DMS 273 (cell line): ENCODE results near the gene ZNF579.
"Not testable (repeated sequence)": the region's sequence is repeated elsewhere in the genome, so short reads cannot be mapped to it uniquely, and the experiment has no call there.

Source experiments
- DNase-seq: peaks from one replicate; lab custom pipeline; 2025; ENCODE audit not compliant: unreplicated experiment; lab: John Stamatoyannopoulos, UW

Gene ZNF579

DNA sequence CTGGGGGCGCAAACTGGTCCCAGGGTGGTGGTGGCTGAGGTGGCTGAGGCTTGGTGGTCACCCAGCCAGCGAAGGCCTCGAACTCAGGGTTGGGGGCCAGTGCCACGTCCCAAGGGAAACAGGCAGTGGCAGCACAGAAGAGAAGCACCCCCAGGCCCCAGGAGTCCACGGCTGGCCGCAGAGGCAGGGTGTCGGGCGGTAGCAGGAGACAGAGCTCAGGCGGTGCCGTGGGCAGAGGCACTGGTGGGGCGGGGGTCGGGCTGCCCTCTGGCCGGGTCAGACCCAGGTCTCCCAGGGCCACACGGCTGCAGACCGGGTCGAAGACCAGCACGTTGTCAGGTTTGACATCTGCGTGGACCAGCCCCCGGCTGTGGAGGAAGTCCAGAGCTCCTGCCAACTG, 39.6 kb downstream of the ZNF579 start:
- no peak for DNase-seq

DNA sequence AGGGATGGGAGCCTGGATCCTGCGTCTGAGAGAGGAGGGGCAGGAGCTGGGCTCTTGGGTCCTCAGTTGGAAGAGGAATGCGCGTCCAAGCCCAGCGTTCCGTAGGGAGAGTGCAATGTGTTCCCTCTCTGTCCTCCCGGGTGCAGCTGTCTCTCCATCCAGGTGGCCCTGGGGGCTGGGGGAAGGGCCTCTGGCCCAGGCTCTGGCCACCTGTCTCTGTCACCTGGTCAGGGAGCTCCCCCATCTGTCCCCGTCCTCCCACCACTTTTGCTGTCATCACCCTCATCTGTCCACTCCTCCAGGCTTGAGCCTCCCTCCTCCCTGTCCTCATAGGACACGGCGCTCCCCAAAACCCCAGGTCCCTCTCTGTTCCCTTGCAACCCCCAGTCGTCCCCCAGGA, 40.0 kb downstream of the ZNF579 start:
- peak; percentile 56 for DNase-seq

DNA sequence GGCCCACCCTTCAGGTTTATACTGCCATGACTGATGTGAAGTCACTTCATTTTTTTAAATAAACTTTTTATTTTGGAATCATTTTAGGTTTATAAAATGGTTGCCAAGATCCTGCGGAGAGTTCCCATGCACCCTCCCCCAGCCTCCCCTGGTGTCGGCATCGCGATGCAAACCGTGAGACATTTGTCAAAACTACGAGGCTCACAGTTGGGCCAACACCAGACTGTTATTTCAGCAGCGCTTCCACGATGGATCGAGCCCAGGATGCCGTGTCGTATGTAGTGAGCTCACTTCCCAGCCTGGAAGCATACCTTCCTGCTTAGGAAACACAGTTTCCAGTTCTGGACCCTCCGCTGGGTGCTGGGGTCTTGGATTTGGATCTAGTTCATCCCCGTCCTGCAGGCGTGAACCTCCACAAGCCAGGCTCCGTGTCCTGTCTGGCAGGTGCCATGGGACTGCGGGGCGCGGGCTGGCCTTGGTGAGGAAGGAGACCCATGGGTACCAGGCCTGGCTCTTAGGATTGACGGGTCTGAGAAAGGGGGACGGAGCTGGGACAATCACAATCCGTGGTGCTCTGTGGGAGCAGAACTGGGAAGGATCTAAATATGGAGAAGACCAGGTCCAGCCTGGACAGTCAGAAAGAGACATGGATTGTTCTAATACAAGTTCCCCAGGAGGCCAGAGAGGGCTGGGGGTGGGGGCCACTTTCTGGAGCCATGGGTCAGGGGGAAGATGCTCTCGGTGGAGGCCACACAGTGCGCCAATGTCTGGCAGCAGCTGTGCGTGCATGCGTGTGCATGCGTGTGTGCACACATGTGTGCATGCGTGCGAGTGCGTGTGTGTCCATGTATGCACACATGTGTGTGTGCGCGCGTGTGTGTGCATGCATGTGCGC, 41.3 kb downstream of the ZNF579 start:
- no peak for DNase-seq

DNA sequence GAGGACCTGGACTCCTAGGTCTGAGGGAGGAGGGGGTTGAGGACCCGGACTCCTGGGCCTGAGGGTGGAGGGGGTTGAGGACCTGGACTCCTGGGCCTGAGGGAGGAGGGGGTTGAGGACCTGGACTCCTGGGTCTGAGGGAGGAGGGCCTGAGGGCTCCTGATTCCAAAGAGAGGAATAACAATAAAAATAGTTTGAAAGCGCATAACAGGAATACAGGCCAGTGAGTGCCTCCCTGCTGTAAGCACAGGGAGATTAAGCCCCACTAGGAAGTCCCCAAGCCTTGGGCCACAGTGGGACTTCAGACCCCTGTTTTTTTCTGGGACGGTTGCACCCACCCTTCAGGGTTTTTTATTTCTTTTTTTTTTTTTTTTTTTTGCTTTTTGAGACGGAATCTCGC, 42.5 kb downstream of the ZNF579 start:
- DNase-seq = no peak

DNA sequence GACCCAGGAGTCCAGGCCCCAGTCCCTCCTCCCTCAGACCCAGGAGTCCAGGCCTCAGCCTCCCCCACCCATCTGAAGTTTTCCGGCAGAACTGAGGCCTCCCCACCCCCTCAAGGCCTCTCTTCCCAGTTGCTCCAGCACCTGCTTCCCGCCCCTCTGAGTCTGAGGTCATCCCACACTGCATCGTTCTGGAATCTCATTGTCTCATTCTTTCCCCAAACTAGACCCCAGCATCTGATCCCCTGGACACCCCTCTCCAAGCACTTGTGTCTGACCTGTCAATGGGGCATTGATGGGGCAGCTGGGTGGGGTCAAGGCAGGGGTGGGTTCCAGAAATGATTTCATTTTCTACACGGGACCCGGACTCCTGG, 42.9 kb downstream of the ZNF579 start:
- no peak for DNase-seq

DNA sequence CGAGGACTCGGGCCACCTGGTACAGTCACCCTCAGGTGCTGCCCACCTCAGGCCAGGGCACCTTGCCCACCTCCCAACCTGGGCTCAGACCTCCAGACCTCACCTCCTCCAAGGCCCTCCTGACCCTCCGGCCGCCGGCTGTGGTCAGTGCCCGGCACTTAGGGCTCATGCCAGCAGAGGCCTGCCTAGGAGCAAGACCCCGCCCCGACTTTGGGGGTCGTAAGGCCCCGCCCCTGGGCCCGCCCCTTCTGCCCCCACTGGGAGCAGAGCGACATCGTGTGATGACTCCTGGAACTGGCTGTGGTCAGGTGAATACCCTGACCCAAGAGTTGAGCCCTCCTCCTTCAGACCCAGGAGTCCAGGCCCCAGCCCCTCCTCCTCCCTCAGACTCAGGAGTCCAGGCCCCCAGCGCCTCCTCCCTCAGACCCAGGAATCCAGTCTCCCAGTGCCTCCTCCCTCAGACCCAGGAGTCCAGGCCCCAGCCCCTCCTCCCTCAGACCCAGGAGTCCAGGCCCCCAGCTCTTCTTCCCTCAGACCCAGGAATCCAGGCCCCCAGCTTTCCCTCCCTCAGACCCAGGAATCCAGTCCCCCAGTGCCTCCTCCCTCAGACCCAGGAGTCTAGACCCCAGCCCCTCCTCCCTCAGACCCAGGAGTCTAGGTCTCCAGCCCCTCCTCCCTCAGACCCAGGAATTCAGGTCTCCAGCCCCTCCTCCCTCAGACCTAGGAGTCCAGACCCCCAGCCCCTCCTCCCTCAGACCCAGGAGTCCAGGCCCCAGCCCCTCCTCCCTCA, 43.5 kb downstream of the ZNF579 start, which contains the start of gene SBK2:
Gene SBK2, minus strand, starts transcription at position 183 of the 790 bp plus-strand sequence. CDS start 839 bp downstream, outside the sequence.
- DNase-seq = peak; percentile 49

DNA sequence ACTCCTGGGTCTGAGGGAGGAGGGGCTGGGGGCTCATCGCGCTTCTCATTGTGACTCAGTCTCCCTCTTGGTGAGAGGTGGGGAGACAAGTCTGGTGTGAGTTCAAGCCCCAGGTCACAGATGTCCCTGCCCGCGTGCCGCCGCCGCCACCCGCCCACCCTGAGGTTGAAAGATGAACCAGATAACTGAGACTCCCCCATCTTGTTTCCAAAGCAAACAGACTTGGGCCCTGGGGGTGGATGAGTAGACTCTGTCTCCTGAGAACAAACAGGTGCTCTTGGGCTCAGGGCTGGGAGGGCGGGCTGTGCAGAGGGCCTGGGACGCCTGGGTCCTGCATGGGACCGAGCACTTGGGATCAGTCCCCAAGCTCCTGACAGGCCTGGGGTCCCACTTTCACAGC, 44.3 kb downstream of the ZNF579 start:
- no peak for DNase-seq

DNA sequence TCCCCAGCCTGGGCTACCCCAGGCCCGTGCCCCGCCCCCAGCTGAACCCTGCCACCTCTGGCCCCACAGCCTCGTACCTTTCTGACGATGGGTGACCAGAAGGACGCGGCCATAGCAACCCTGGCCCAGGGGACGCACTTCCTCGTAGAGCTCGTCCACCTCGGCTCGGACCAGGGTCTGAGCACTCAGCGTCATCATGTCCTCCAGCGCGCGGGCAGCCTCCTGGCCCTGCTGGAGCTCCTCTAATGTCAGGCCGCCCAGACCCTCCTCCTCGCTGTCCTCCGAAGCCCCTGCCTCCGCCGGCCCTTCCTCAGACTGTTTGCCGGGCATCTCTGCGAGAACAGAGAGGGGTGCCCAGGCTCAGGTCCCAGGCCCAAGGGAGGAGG, 44.7 kb downstream of the ZNF579 start:
- DNase-seq = no peak

DNA sequence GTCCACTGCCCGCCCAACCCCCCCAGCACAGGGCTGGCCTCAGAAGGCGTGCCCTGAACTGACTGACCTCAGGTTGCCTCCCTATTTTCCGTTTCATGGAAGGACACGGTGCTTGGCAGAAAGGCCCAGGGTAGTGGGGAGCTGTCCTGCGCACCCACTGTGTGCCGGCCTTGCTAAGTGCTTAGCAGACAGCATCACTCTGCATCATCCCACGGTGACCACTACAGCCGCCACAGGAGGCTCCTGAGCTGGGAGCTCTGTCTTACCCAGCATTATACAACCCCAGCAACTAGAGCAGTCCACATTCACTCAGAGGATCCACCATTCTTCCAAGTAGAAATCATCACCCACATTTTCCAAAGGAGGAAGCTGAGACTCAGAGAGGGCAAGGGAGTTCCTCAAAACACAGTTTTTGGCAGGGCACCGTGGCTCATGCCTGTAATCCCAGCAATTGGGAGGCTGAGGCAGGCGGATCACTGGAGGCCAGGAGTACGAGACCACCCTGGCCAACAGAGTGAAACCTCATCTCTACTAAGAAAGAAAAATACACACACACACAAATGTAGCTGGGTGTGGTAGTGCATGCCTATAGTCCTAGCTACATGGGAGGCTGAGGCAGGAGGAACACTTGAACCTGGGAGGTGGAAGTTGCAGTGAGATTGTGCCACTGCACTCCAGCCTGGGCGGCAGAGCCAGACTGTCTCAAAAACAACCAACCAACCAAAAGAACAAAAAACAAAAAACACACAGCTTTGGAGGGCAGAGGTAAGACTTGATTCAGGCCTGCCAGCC, 45.3 kb downstream of the ZNF579 start:
- DNase-seq = no peak

DNA sequence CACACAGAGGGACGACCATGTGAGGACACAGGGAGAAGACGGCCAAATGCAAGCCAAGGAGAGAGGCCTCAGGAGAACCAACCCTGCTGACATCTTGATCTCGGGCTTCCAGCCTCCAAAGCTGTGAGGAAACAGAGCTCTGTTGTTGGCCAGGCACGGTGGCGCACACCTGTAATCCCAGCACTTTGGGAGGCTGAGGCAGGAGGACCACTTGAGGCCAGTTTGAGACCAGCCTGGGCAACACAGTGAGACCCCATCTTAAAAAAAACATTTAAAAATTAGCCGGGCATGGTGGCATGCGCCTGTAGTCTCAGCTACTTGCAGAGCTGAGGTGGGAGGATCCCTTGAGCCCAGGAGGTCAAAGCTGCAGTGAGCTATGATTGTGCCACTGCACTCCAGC, 46.4 kb downstream of the ZNF579 start:
- DNase-seq = not testable (repeated sequence)

DNA sequence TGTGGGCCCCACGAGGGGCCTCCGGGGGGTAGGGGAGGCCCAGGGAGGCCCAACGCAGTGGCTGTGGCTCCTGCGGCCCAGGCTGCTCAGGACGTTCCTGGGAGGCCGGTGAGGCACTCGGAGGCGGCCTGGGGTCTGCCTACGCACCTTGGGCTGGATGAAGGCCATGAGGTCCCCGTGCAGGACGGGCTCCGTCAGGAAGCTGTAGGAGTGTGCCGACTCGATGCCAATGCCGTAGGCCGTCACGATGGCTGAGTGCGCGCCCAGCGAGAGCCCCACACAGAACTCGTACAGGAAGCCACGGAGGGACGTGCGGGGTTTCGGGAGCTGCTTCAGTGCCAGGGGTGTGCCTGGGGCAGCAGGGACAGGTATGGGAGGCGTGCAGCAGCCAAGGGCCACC, 49.7 kb downstream of the ZNF579 start:
- DNase-seq = no peak

DNA sequence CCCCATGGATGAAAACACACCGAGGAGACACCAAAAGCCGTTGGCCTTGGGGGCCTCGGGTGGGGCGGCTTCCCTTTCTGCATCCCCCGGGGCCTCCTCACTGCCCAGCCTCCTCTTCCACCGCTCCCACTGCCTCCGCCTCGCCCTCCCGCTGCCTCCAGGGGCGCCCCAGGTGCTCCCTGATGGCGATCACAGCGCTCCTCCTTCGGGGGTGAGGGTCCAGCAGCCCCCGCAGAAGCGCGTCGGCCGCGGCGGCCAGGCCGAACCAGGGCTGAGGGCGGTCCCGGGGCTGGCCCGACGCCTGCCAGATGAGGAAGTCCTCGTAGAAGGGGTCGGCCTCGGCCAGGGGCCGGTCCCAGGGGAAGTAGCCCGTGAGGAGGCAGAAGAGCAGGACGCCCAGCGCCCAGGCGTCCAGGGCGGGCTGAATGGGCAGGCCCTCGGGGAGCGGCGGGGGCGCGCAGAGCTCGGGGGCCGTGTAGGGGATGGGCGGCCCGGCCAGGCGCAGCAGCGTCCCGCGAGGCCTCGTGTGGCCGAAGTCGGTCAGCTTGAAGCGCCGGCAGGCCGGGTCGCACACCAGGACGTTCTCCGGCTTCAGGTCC, 50.9 kb downstream of the ZNF579 start:
- no peak for DNase-seq

DNA sequence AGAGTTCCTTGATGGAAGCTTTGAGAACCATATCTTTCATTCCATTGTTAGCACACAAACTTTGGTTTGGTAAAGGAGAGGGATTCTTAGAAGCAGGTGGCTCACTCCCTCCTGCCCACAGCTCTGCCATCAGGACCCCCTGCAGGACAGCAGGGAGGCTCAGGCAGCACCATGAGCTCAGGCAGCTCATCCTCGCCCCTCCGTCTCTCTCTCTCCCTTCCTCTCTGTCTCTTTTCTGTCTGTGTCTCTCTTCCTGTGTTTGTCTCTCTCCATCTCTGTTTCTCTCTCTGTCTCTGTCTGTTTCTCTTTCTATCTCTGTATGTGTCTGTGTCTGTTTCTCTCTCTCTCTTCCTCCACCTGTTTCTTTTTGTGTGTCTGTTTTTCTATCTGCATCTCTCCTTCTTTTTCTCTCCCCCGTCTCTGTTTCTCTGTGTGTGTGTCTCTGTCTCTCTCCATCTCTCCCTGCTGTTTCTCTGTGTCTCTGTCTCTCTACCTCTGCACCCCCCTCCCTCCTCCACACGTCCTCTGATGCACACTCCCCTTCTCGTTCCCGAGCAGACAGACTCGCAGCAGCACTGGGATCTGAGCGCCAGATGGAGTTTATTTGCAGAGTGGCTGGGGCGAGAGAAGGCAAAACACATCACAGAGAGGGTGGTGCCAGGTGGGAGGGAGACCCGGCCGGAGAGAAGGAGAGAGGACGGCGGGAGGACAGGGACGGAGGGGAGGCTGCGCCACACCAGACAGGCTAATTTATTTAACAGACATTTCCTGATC, 52.4 kb downstream of the ZNF579 start:
- peak; percentile 97 for DNase-seq

DNA sequence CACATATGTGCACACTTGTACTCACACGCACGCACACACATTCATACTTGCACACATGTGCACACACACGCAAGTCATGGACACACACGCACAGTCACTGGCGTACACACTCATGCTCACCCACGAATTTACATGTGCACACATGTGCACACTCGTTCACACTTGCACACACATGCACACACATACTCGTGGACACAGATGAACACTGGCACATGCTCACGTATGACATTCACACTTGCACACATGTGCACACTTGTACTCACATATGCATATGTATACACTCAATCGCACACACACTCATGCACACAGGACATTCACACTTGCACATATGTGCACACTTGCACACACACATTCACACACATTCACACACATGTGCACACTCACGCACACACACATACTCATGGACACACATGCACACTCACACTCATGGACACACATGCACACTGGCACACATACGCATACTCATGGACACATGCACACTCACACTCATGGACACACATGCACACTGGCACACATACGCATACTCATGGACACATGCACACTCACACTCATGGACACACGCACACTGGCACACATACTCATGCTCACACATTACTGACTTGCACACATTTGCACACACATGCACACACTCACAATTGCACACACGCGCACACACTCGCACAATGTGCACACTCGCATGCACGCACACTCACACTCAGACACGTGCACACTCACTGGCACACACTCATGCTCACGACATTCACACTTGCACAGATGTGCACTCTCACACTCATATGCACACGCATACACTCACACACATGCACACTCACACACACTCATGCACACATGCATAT, 53.2 kb downstream of the ZNF579 start:
- no peak for DNase-seq
